H9 (cell line): ENCODE measurements around the gene ZNF365. TPM values are rescaled to one million over a fixed set of nuclear protein-coding genes. Genes with fewer than 3 reads are reported as not detected.
A peak's percentile ranks its signal among the peaks of the same experiment; 100 is the strongest.

Experiments
- DNase-seq: peaks from one replicate; pipeline ENCODE4 v3.0.0-alpha.2; 2017
- H2AFZ ChIP-seq: one replicate; pipeline ENCODE4 v1.6.1; 2013; ENCODE audit warnings: mild to moderate bottlenecking, low read length, control low read depth, moderate library complexity
- H2AK5ac ChIP-seq: 2 replicates; pipeline ENCODE4 v1.6.1; 2013; ENCODE audit warnings: low read length, control low read depth, mixed read lengths; ENCODE audit not compliant: insufficient read length
- H2BK120ac ChIP-seq: one replicate; pipeline ENCODE4 v1.6.1; 2013; ENCODE audit warnings: low read depth, mild to moderate bottlenecking, low read length, control low read depth, inconsistent platforms; ENCODE audit not compliant: poor library complexity, severe bottlenecking
- H2BK12ac ChIP-seq: 2 replicates; pipeline ENCODE4 v1.6.1; 2013; ENCODE audit warnings: low read length, control low read depth, mixed read lengths, low read depth; ENCODE audit not compliant: insufficient read length
- H2BK15ac ChIP-seq: 2 replicates; pipeline ENCODE4 v1.6.1; 2013; ENCODE audit warnings: low read depth, low read length, control low read depth
- H2BK20ac ChIP-seq: one replicate; pipeline ENCODE4 v1.6.1; 2013; ENCODE audit warnings: low read depth, mild to moderate bottlenecking, low read length, control low read depth, inconsistent platforms; ENCODE audit not compliant: poor library complexity, severe bottlenecking
- H2BK5ac ChIP-seq: 2 replicates; pipeline ENCODE4 v1.6.1; 2013; ENCODE audit warnings: low read length, control low read depth, mixed read lengths; ENCODE audit not compliant: insufficient read length
- H3K14ac ChIP-seq: 2 replicates; pipeline ENCODE4 v1.6.1; 2013; ENCODE audit warnings: low read length, control low read depth; ENCODE audit not compliant: insufficient read depth
- H3K18ac ChIP-seq: 2 replicates; pipeline ENCODE4 v1.6.1; 2013; ENCODE audit warnings: low read depth, mild to moderate bottlenecking, mixed read lengths, low read length, control low read depth; ENCODE audit not compliant: insufficient read length
- H3K23ac ChIP-seq: 2 replicates; pipeline ENCODE4 v1.6.1; 2013; ENCODE audit warnings: low read length, control low read depth, mixed read lengths, low read depth; ENCODE audit not compliant: insufficient read length
- H3K23me2 ChIP-seq: 2 replicates; pipeline ENCODE4 v1.6.1; 2013; ENCODE audit warnings: low read depth, mild to moderate bottlenecking, mixed read lengths, low read length, control low read depth; ENCODE audit not compliant: insufficient read length, poor library complexity, severe bottlenecking
- H3K27ac ChIP-seq: 2 replicates; pipeline ENCODE4 v1.5.1; 2013; ENCODE audit warnings: low read length, control low read depth, mixed read lengths, low read depth; ENCODE audit not compliant: insufficient read length
- H3K27me3 ChIP-seq: 2 replicates; pipeline ENCODE4 v1.6.1; 2013; ENCODE audit warnings: low read length, control low read depth, inconsistent platforms; ENCODE audit not compliant: insufficient read depth
- H3K4ac ChIP-seq: 2 replicates; pipeline ENCODE4 v1.6.1; 2013; ENCODE audit warnings: low read depth, mild to moderate bottlenecking, control low read depth, inconsistent platforms, low read length, moderate library complexity
- H3K4me1 ChIP-seq: 2 replicates; pipeline ENCODE4 v1.6.1; 2013; ENCODE audit warnings: low read length, control low read depth, inconsistent platforms; ENCODE audit not compliant: insufficient read depth
- H3K4me2 ChIP-seq: 2 replicates; pipeline ENCODE4 v1.6.1; 2013; ENCODE audit warnings: low read length, control low read depth, mixed read lengths; ENCODE audit not compliant: insufficient read length, insufficient read depth
- H3K56ac ChIP-seq: 2 replicates; pipeline ENCODE4 v1.6.1; 2013; ENCODE audit warnings: low read depth, mild to moderate bottlenecking, mixed read lengths, low read length, control low read depth; ENCODE audit not compliant: insufficient read length
- H3K79me1 ChIP-seq: 2 replicates; pipeline ENCODE4 v1.6.1; 2013; ENCODE audit warnings: low read depth, mild to moderate bottlenecking, moderate library complexity, low read length, control low read depth, inconsistent platforms; ENCODE audit not compliant: insufficient read depth, poor library complexity, severe bottlenecking
- H3K79me2 ChIP-seq: 2 replicates; pipeline ENCODE4 v1.6.1; 2013; ENCODE audit warnings: low read length, control low read depth, inconsistent platforms; ENCODE audit not compliant: insufficient read depth
- H3K9ac ChIP-seq: 2 replicates; pipeline ENCODE4 v1.6.1; 2013; ENCODE audit warnings: low read length, control low read depth, mixed read lengths; ENCODE audit not compliant: insufficient read length; ENCODE audit errors: extremely low read depth
- H3K9me3 ChIP-seq: one replicate; pipeline ENCODE4 v1.6.1; 2013; ENCODE audit warnings: low read depth, low read length, inconsistent platforms; ENCODE audit not compliant: control insufficient read depth
- H3T11ph ChIP-seq: one replicate; pipeline ENCODE4 v1.6.1; 2013; ENCODE audit warnings: mild to moderate bottlenecking, low read length, control low read depth, inconsistent platforms
- H4K20me1 ChIP-seq: one replicate; pipeline ENCODE4 v1.6.1; 2013; ENCODE audit not compliant: control insufficient read depth, insufficient read length, insufficient read depth
- H4K5ac ChIP-seq: 2 replicates; pipeline ENCODE4 v1.6.1; 2013; ENCODE audit warnings: low read depth, mild to moderate bottlenecking, mixed read lengths, low read length, control low read depth; ENCODE audit not compliant: insufficient read length
- H4K8ac ChIP-seq: replicated peaks from 2 replicates; pipeline ENCODE4 v1.6.1; 2013; ENCODE audit warnings: low read length, control low read depth, mixed read lengths, low read depth; ENCODE audit not compliant: insufficient read length
- H4K91ac ChIP-seq: 2 replicates; pipeline ENCODE4 v1.6.1; 2013; ENCODE audit warnings: low read depth, mild to moderate bottlenecking, moderate library complexity, mixed read lengths, low read length, control low read depth; ENCODE audit not compliant: insufficient read length
- H3K27ac Mint-ChIP-seq, 3 experiments: 2 replicates in 2 of 3; 3 replicates in 1 of 3; pipeline ENCODE4 v1.8.0; 2020 to 2021; ENCODE audit warnings: mixed read lengths in 3 of 3, mild to moderate bottlenecking in 1 of 3, moderate library complexity in 1 of 3
- H3K27me3 Mint-ChIP-seq: 2 replicates; pipeline ENCODE4 v1.8.0; 2021; ENCODE audit warnings: low read depth, mild to moderate bottlenecking, moderate library complexity, mixed read lengths
- H3K36me3 Mint-ChIP-seq, 3 experiments: 2 replicates in 2 of 3; 3 replicates in 1 of 3; pipeline ENCODE4 v1.8.0; 2020 to 2021; ENCODE audit warnings: low read depth in 3 of 3, mixed read lengths in 3 of 3; ENCODE audit not compliant: insufficient read depth in 1 of 3
- H3K4me1 Mint-ChIP-seq, 2 experiments: 2 replicates each; pipeline ENCODE4 v1.8.0; 2020; ENCODE audit warnings: mixed read lengths in 2 of 2
- H3K4me3 Mint-ChIP-seq, 2 experiments: 2 replicates in 1 of 2; 3 replicates in 1 of 2; pipeline ENCODE4 v1.8.0; 2020 to 2021; ENCODE audit warnings: mild to moderate bottlenecking in 2 of 2, mixed read lengths in 2 of 2, moderate library complexity in 1 of 2
- H3K9me3 Mint-ChIP-seq, 2 experiments: 2 replicates in 1 of 2; 3 replicates in 1 of 2; pipeline ENCODE4 v1.8.0; 2020; ENCODE audit warnings: mild to moderate bottlenecking in 2 of 2, mixed read lengths in 2 of 2, moderate library complexity in 1 of 2
- WGBS: extraction: QIAGEN DNeasy Blood & Tissue Kit; methylation state at CpG from one replicate; pipeline ENCODE4 v1.1.7; 2013; ENCODE audit warnings: missing lambda C conversion rate, low lambda C conversion rate, mixed read lengths; ENCODE audit not compliant: insufficient read length; ENCODE audit errors: extremely low coverage; 5-methylcytosine and 5-hydroxymethylcytosine counted together
- total RNA-seq: library from RNA; stranded (reverse); gene quantifications from 2 replicates; pipeline ENCODE4 v1.2.1, GENCODE V29; 2021
- TF ChIP-seq, protein P1 (sequence below): fragments of 200-600 bp; sonication (generic); conservative IDR thresholded peaks from 3 replicates; pipeline ENCODE4 v1.8.0; 2021; ENCODE audit warnings: antibody characterized with exemption, mild to moderate bottlenecking

ZNF365 gene
- total RNA-seq, 1 experiment from 2014 or later: 0.59 TPM

DNA sequence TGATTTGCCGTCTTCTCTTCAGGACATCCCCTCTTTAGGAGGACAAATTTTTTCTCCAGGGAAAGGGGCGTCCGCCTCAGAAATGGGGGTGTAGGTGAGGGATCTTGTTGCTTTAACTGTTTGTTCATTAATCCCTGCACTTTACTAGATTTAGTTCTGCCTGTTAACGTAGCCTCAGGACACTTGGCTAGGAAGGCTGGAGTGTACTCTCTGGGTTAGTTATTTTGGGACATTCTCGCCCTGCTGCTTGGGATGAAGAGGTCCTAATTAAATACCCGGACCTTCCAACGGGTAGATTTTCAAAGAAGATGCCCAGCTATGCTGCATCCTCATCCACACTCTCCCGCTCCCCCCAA, 552 bp upstream of the ZNF365 start:
- Mint-ChIP-seq H3K36me3 (no peaks in the 10 kb centered on the region), H3K4me3 (peak overlapping the region; percentile 72 to 83), H3K9me3 (peaks cover 0 to 3% of the 10 kb centered on the region in 2 experiments; a peak in 2 of 5 replicates), H3K27ac (no peak overlapping the region), H3K27me3 (peaks cover 47% of the 10 kb centered on the region), H3K4me1 (peaks cover 5 to 7% of the 10 kb centered on the region in 2 experiments)
- Histone ChIP-seq H2BK12ac (no peak overlapping the region), H3K4me1 (no peaks in the 10 kb centered on the region), H3K79me2 (no peaks in the 10 kb centered on the region), H3K23ac (no peak overlapping the region), H3K79me1 (no peaks in the 10 kb centered on the region), H2BK20ac (no peak overlapping the region), H3K9me3 (no peaks in the 10 kb centered on the region), H4K91ac (no peak overlapping the region), H3K18ac (no peak overlapping the region), H2AK5ac (no peak overlapping the region), H4K8ac (no peak overlapping the region), H3T11ph (no peak overlapping the region), H3K4ac (no peak overlapping the region), H2BK120ac (no peak overlapping the region), H3K23me2 (no peaks in the 10 kb centered on the region), H3K27ac (no peak overlapping the region), H3K56ac (no peak overlapping the region), H2BK15ac (no peak overlapping the region), H3K4me2 (peak overlapping the region; percentile 67), H2AFZ (peak overlapping the region; percentile 92), H4K20me1 (no peaks in the 10 kb centered on the region), H2BK5ac (no peak overlapping the region), H3K9ac (no peak overlapping the region), H3K14ac (no peak overlapping the region), H3K27me3 (peaks cover 6% of the 10 kb centered on the region; the same call in 1 of the 2 replicates), H4K5ac (no peak overlapping the region)
- TF ChIP-seq, protein P1, sequence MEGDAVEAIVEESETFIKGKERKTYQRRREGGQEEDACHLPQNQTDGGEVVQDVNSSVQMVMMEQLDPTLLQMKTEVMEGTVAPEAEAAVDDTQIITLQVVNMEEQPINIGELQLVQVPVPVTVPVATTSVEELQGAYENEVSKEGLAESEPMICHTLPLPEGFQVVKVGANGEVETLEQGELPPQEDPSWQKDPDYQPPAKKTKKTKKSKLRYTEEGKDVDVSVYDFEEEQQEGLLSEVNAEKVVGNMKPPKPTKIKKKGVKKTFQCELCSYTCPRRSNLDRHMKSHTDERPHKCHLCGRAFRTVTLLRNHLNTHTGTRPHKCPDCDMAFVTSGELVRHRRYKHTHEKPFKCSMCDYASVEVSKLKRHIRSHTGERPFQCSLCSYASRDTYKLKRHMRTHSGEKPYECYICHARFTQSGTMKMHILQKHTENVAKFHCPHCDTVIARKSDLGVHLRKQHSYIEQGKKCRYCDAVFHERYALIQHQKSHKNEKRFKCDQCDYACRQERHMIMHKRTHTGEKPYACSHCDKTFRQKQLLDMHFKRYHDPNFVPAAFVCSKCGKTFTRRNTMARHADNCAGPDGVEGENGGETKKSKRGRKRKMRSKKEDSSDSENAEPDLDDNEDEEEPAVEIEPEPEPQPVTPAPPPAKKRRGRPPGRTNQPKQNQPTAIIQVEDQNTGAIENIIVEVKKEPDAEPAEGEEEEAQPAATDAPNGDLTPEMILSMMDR: no peak
- DNase-seq: no peak
- no CpG with 5 or more reads among the region's 8 CpGs for WGBS
